ENCODE measurements around the gene CCDC59. TPM values are rescaled to one million over a fixed set of nuclear protein-coding genes. Genes with fewer than 3 reads are reported as not detected.

The CCDC59 gene
- total and polyA plus RNA-seq, 9 of the 15 experiments (the other 6 are each of a cell fraction or from before 2014, with no cell fraction given), result 34.0 to 186 (median 119) TPM

- no peak overlapping the region for H3K9ac ChIP-seq (ENCODE audit: insufficient read depth in 1 of 2, low read depth in 2 of 2, low read length in 2 of 2)
- no peak for TF ChIP-seq ZEB2 (IDR thresholded peaks at IDR 0.05)
- no peak for TF ChIP-seq PRMT5 (CRISPR knock-in tag; IDR thresholded peaks at IDR 0.05)
- no peak for TF ChIP-seq ZNF57 (CRISPR knock-in tag; IDR thresholded peaks at IDR 0.05)
- TF ChIP-seq SMAD1 (IDR thresholded peaks at IDR 0.05; ENCODE audit: low read depth, low read length, partially characterized antibody), result no peak
- no peak for TF ChIP-seq CBFB (CRISPR knock-in tag; IDR thresholded peaks at IDR 0.05)
- WGBS (ENCODE audit: insufficient coverage, low coverage, missing lambda C conversion rate), result under 1% methylated on average over 5 of the region's 5 CpGs
- H3K4me1 ChIP-seq (replicated peaks in 1 of 2; ENCODE audit: control insufficient read depth in 2 of 2, insufficient read depth in 2 of 2, low read length in 2 of 2), result no peaks in the 10 kb centered on the region
- intact Hi-C loops (cut with micrococcal nuclease), result no loop called here
- H3K27me3 ChIP-seq (ENCODE audit: control insufficient read depth in 2 of 2, insufficient read depth in 2 of 2, low read length in 2 of 2), result no peaks in the 10 kb centered on the region
- ATAC-seq, result no peak
- POLR2A ChIA-PET, result no interaction called here
- no peaks in the 10 kb centered on the region for H3K9me1 ChIP-seq (ENCODE audit: control insufficient read depth, insufficient read depth, low read length)
- H3K9me3 ChIP-seq (replicated peaks; ENCODE audit: control insufficient read depth, insufficient read depth, low read depth, low read length), result no peaks in the 10 kb centered on the region; the same call in 1 of the 2 replicates
- no peak overlapping the region for H3K4me3 ChIP-seq
- FAIRE-seq, result no peak
- DNase-seq (ENCODE audit: extremely low read depth in 1 of 4, low spot score in 3 of 4), result no peak
- no peak overlapping the region for H3K27ac ChIP-seq (ENCODE audit: extremely low read depth, low read depth, low read length)
- CTCF ChIA-PET (ENCODE audit: low intra/inter-chr PET ratio), result no interaction called here
- in situ Hi-C loops (cut with MboI), result no loop called here
- no peak overlapping the region for H3K4me2 ChIP-seq (ENCODE audit: insufficient read depth, low read length)
- no peak overlapping the region for H2AFZ ChIP-seq (ENCODE audit: low read depth, low read length)
- no peaks in the 10 kb centered on the region for H4K20me1 ChIP-seq (replicated peaks; ENCODE audit: control insufficient read depth, insufficient read depth, low read length)
- BruUV-seq (replicated peaks), result no TSS peak
- H3K36me3 ChIP-seq (ENCODE audit: control insufficient read depth, insufficient read depth, low read length), result no peaks in the 10 kb centered on the region
- no peaks in the 10 kb centered on the region for H3K79me2 ChIP-seq (ENCODE audit: control insufficient read depth, insufficient read depth, low read length)
Observed at GRCh38 chr12:82407481-82407880, 49.3 kb upstream of the CCDC59 start.

GRCh38 chr12:82406651-82407050 is 48.5 kb upstream of the CCDC59 start:
- H3K4me1 ChIP-seq (replicated peaks in 1 of 2; ENCODE audit: control insufficient read depth in 2 of 2, insufficient read depth in 2 of 2, low read length in 2 of 2), result no peaks in the 10 kb centered on the region
- no peak for TF ChIP-seq KLF10 (CRISPR knock-in tag; IDR thresholded peaks at IDR 0.05)
- no peak for TF ChIP-seq NR4A1 (CRISPR knock-in tag; IDR thresholded peaks at IDR 0.05)
- no peak for TF ChIP-seq NR4A1 (tag; IDR thresholded peaks at IDR 0.05)
- TF ChIP-seq ZBED1 (IDR thresholded peaks at IDR 0.05), result no peak
- no peak for TF ChIP-seq SUPT5H (IDR thresholded peaks at IDR 0.05)
- no peak for TF ChIP-seq ZNF263 (CRISPR knock-in tag; IDR thresholded peaks at IDR 0.05; ENCODE audit: borderline replicate concordance)
- no peak for TF ChIP-seq NUFIP1 (IDR thresholded peaks at IDR 0.05; ENCODE audit: partially characterized antibody)
- TF ChIP-seq ZC3H11A (IDR thresholded peaks at IDR 0.05; ENCODE audit: low read depth, low read length), result no peak
- TF ChIP-seq ERF (CRISPR knock-in tag; IDR thresholded peaks at IDR 0.05), result no peak
- H3K27ac ChIP-seq (ENCODE audit: extremely low read depth, low read depth, low read length), result no peak overlapping the region
- ChIA-PET POLR2A (no interaction called here), CTCF (ENCODE audit: low intra/inter-chr PET ratio) (no interaction called here)
- no peak overlapping the region for H2AFZ ChIP-seq (ENCODE audit: low read depth, low read length)
- DNase-seq (ENCODE audit: extremely low read depth in 1 of 4, low spot score in 3 of 4), result no peak
- intact Hi-C loops (cut with micrococcal nuclease), result no loop called here
- no peaks in the 10 kb centered on the region for H3K27me3 ChIP-seq (ENCODE audit: control insufficient read depth in 2 of 2, insufficient read depth in 2 of 2, low read length in 2 of 2)
- WGBS (ENCODE audit: insufficient coverage, low coverage, missing lambda C conversion rate), result 0% methylated on average over 1 of the region's 1 CpG
- H3K79me2 ChIP-seq (ENCODE audit: control insufficient read depth, insufficient read depth, low read length), result no peaks in the 10 kb centered on the region
- no peaks in the 10 kb centered on the region for H3K36me3 ChIP-seq (ENCODE audit: control insufficient read depth, insufficient read depth, low read length)
- no peaks in the 10 kb centered on the region for H4K20me1 ChIP-seq (replicated peaks; ENCODE audit: control insufficient read depth, insufficient read depth, low read length)
- no peaks in the 10 kb centered on the region; the same call in 1 of the 2 replicates for H3K9me3 ChIP-seq (replicated peaks; ENCODE audit: control insufficient read depth, insufficient read depth, low read depth, low read length)
- H3K4me3 ChIP-seq, result no peak overlapping the region
- no peak for ATAC-seq
- in situ Hi-C loops (cut with MboI), result no loop called here
- H3K9me1 ChIP-seq (ENCODE audit: control insufficient read depth, insufficient read depth, low read length), result no peaks in the 10 kb centered on the region
- no peak for FAIRE-seq
- no peak overlapping the region for H3K4me2 ChIP-seq (ENCODE audit: insufficient read depth, low read length)
- no peak overlapping the region for H3K9ac ChIP-seq (ENCODE audit: insufficient read depth in 1 of 2, low read depth in 2 of 2, low read length in 2 of 2)
- BruUV-seq (replicated peaks), result no TSS peak
